Gastroesophageal sphincter (tissue), 3 donors: ENCODE measurements around the gene ARHGAP22.

Experiments
- EP300 ChIP-seq: sonication (generic); formaldehyde crosslinking; IDR thresholded peaks from one replicate; pipeline ENCODE4 v1.6.1; 2017; ENCODE audit warnings: antibody characterized with exemption, mild to moderate bottlenecking
- POLR2A ChIP-seq, 2 donors: fragments of 450-650 bp; IDR thresholded peaks; one replicate each; pipeline ENCODE4 v1.6.1; 2017; ENCODE audit warnings: antibody characterized with exemption in 2 of 2, mild to moderate bottlenecking in 2 of 2, moderate library complexity in 1 of 2
- POLR2AphosphoS5 ChIP-seq: sonication (generic); formaldehyde crosslinking; IDR thresholded peaks from one replicate; pipeline ENCODE4 v1.6.1; 2017; ENCODE audit warnings: antibody characterized with exemption
- TF ChIP-seq, protein P1 (sequence below), 4 experiments: fragments of 200-600 bp in 2 of 4; fragments of 450-650 bp in 2 of 4; sonication (generic) in 1 of 4; IDR thresholded peaks; one replicate each; pipeline ENCODE4 v1.5.1; 2017 to 2019; ENCODE audit warnings: antibody characterized with exemption in 4 of 4, mild to moderate bottlenecking in 2 of 4, moderate library complexity in 2 of 4

DNA sequence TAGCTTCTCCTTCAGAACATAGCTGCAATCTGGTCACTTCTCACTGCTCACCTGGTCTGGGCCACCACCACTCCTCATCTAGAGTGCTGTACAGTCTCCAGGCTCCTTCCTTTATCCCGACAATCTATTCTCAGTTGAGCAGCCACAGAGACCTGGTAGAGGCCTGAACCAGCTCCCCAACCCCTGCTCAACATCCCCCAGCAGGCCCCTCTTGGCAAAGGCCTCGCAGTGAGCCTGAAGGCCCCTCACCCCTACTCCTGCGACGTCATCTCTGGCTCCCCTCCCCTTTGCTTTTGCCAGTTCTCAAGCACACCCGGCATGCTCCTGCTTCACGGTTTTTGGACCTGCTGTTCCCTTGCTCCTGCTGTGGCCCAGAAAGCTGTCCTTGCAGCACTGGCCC lies 113.9 kb downstream of the ARHGAP22 start:
- TF ChIP-seq EP300 (no peak), POLR2AphosphoS5 (no peak), POLR2A (IDR thresholded peaks at IDR 0.05) (no peak)
- TF ChIP-seq, protein P1, sequence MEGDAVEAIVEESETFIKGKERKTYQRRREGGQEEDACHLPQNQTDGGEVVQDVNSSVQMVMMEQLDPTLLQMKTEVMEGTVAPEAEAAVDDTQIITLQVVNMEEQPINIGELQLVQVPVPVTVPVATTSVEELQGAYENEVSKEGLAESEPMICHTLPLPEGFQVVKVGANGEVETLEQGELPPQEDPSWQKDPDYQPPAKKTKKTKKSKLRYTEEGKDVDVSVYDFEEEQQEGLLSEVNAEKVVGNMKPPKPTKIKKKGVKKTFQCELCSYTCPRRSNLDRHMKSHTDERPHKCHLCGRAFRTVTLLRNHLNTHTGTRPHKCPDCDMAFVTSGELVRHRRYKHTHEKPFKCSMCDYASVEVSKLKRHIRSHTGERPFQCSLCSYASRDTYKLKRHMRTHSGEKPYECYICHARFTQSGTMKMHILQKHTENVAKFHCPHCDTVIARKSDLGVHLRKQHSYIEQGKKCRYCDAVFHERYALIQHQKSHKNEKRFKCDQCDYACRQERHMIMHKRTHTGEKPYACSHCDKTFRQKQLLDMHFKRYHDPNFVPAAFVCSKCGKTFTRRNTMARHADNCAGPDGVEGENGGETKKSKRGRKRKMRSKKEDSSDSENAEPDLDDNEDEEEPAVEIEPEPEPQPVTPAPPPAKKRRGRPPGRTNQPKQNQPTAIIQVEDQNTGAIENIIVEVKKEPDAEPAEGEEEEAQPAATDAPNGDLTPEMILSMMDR (IDR thresholded peaks at IDR 0.05), result no peak
